K562 (cell line): Measurements from ENCODE around the gene EZH2. TPM values are rescaled to one million over a fixed set of nuclear protein-coding genes. Genes with fewer than 3 reads are reported as not detected.
A peak's percentile ranks its signal among the peaks of the same experiment; 100 is the strongest.

Source experiments
- CBX5 ChIP-seq: IDR thresholded peaks from 2 replicates; pipeline ENCODE4 v1.6.1; 2014; ENCODE audit warnings: low read depth, borderline replicate concordance
- DACH1 ChIP-seq: fragments of 450-650 bp; IDR thresholded peaks from 2 replicates; pipeline ENCODE4 v1.6.1; 2018; ENCODE audit not compliant: partially characterized antibody
- FIP1L1 ChIP-seq: fragments of 200-400 bp; formaldehyde crosslinking; IDR thresholded peaks from 2 replicates; pipeline ENCODE4 v1.6.1; 2018; ENCODE audit warnings: mild to moderate bottlenecking, low read depth, low read length; ENCODE audit not compliant: poor library complexity, severe bottlenecking
- KAT8 ChIP-seq: fragments of 450-650 bp; IDR thresholded peaks from 2 replicates; pipeline ENCODE4 v1.6.1; 2016; ENCODE audit warnings: low read depth, mild to moderate bottlenecking
- NUFIP1 ChIP-seq: fragments of 450-650 bp; IDR thresholded peaks from 2 replicates; pipeline ENCODE4 v1.6.1; 2018; ENCODE audit not compliant: partially characterized antibody
- ZNF146 ChIP-seq: IDR thresholded peaks from one replicate; pipeline ENCODE4 v1.6.1; 2018; ENCODE audit warnings: missing compliant biosample characterization; ENCODE audit not compliant: unreplicated experiment
- ZNF274 ChIP-seq: IDR thresholded peaks from 2 replicates; pipeline ENCODE4 v1.6.1; 2011; ENCODE audit warnings: low read depth, mild to moderate bottlenecking, low read length, moderate library complexity, borderline replicate concordance
- ZNF57 ChIP-seq: fragments of 450-650 bp; formaldehyde crosslinking; IDR thresholded peaks from 2 replicates; pipeline ENCODE4 v1.4.0; 2020; ENCODE audit warnings: mild to moderate bottlenecking, moderate library complexity
- ZNF644 ChIP-seq: fragments of 200-800 bp; sonication (Bioruptor generic); IDR thresholded peaks from 2 replicates; pipeline ENCODE4 v1.6.1; 2016; ENCODE audit warnings: low read depth, missing genetic modification characterization, missing compliant biosample characterization
- polyA plus RNA-seq, 8 experiments: library from polyadenylated mRNA; depleted of rRNA in 4 of 8; stranded (reverse) in 5 of 8; unstranded in 3 of 8; fragments of >200 nt; fragmentation: Nextera tagmentation in 2 of 8; fragmentation: Illumina TruSeq in 1 of 8; extraction: Ambion mirVana in 2 of 8; extraction: Trizol in 1 of 8; gene quantifications; 2 replicates each; pipeline versions ENCODE4 v1.2.1 to v1.2.3, GENCODE V29; 2011 to 2014; ENCODE audit warnings: inconsistent platforms in 1 of 8, missing spikeins in 1 of 8
- total RNA-seq, 7 experiments: library from RNA; depleted of rRNA in 6 of 7; stranded (reverse); fragments of >200 nt in 6 of 7; fragmentation: Illumina TruSeq in 2 of 7; extraction: Trizol in 2 of 7; gene quantifications; 2 replicates each; pipeline versions ENCODE4 v1.2.1 to v1.2.3, GENCODE V29; 2011 to 2021; ENCODE audit warnings: low replicate concordance in 1 of 7
- TF ChIP-seq, protein P1 (sequence below), 2 experiments: fragments of 450-650 bp; IDR thresholded peaks; 2 replicates each; pipeline ENCODE4 v1.6.1; 2016; ENCODE audit warnings: mild to moderate bottlenecking in 2 of 2, borderline replicate concordance in 1 of 2, low read depth in 1 of 2, moderate library complexity in 1 of 2
- TF ChIP-seq, protein P2 (sequence below): fragments of 150-350 bp; IDR thresholded peaks from 2 replicates; pipeline ENCODE4 v1.6.1; 2014; ENCODE audit warnings: low read depth, mild to moderate bottlenecking, low read length, borderline replicate concordance
- TF ChIP-seq, protein P3 (sequence below), 2 experiments: fragments of 250-450 bp in 1 of 2; fragments of 450-650 bp in 1 of 2; sonication (Bioruptor Pico) in 1 of 2; IDR thresholded peaks; 2 replicates each; pipeline versions ENCODE4 v1.6.1 to v1.8.0; 2016 to 2021; ENCODE audit warnings: mild to moderate bottlenecking in 2 of 2, moderate library complexity in 2 of 2, missing compliant biosample characterization in 1 of 2, missing genetic modification characterization in 1 of 2
- TF ChIP-seq, protein P4 (sequence below): fragments of 250-450 bp; sonication (Bioruptor Pico); IDR thresholded peaks from 2 replicates; pipeline ENCODE4 v1.5.0; 2021

The EZH2 gene
- total and polyA plus RNA-seq, 9 of the 15 experiments (the other 6 are each of a cell fraction or from before 2014, with no cell fraction given): 48.7 to 175 (median 98.6) TPM

DNA sequence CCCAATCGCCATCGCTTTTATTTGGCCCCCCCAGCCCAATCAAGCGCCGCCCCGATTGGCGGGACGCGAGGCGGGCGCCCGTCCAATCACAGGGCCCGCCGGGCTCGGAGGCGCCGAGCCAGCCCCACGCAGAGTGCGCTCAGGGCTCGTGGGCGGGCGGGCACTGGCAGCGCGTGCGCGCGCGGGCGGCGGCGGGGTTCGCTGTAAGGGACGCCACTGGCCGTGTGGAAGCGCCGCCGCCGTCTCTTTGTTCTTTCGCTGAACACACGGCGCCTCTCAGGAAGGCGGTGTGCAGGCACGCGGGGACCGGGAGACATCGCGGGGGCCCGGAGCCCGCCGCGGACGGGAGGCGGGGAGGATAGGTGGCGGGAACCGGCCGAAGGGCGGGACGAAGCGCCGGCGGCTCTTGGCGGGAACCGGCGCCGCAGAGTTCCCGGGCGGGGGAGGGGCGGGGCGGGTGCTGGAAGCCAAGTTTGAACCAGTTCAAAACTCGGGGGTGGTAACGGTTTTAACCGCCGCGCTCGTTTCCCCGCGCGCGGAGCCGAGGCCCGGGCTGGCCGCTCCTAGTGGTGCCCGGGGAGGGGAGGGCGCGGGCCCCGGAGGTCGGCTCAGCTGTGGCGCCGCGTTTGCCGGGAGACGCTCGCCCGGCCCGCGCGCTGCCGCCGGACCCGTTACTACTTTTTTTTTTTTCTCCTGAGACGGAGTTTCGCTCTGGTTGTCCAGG is 370 bp upstream of the EZH2 start (continued):
- TF ChIP-seq, protein P1, sequence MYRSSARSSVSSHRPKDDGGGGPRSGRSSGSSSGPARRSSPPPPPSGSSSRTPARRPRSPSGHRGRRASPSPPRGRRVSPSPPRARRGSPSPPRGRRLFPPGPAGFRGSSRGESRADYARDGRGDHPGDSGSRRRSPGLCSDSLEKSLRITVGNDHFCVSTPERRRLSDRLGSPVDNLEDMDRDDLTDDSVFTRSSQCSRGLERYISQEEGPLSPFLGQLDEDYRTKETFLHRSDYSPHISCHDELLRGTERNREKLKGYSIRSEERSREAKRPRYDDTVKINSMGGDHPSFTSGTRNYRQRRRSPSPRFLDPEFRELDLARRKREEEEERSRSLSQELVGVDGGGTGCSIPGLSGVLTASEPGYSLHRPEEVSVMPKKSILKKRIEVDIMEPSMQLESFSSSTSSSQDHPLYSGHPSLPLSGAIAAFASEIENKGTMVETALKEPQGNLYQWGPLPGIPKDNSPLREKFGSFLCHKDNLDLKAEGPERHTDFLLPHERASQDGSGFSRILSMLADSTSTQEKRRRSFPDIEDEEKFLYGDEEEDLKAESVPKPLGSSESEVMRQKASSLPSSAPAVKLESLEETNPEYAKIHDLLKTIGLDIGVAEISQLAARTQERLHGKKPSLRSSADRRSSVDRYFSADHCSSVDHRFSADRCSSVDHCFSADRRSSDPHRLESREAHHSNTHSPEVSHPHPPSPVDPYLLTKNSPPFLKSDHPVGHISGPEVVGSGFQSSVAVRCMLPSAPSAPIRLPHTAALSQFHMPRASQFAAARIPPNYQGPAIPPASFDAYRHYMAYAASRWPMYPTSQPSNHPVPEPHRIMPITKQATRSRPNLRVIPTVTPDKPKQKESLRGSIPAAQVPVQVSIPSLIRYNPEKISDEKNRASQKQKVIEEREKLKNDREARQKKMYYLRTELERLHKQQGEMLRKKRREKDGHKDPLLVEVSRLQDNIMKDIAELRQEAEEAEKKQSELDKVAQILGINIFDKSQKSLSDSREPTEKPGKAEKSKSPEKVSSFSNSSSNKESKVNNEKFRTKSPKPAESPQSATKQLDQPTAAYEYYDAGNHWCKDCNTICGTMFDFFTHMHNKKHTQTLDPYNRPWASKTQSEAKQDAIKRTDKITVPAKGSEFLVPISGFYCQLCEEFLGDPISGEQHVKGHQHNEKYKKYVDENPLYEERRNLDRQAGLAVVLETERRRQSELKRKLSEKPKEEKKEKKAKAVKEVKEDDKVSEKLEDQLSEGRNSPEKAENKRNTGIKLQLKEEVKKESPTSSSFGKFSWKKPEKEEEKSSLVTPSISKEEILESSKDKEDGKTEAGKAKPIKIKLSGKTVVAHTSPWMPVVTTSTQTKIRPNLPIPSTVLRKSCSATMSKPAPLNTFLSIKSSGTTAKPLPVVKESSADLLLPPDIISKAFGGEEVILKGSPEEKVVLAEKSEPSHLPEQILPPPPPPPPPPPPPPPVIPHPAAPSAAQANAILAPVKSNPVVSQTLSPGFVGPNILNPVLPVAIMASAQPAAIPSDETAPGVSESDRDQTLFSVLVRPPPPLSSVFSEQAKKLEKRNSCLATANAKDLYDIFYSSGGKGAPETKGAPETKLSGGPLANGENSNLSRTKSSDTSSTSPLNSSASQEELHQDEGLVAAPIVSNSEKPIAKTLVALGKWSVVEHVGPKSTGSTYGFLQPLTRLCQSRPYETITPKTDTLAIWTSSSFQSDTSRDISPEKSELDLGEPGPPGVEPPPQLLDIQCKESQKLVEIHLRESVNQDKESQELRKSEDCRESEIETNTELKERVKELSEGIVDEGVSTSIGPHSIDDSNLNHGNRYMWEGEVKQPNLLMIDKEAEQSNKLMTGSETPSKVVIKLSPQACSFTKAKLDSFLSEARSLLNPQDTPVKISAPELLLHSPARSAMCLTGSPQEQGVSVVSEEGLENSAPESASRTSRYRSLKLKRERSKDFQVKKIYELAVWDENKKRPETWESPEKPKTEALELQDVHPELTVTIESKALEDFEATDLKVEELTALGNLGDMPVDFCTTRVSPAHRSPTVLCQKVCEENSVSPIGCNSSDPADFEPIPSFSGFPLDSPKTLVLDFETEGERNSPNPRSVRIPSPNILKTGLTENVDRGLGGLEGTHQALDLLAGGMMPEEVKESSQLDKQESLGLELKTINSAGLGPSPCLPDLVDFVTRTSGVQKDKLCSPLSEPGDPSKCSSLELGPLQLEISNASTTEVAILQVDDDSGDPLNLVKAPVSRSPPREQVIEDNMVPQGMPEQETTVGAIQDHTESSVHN (IDR thresholded peaks at IDR 0.05; ENCODE audit: borderline replicate concordance in 1 of 2, low read depth in 1 of 2): no peak
- no peak for TF ChIP-seq DACH1
- peak; percentile 97 for TF ChIP-seq FIP1L1
- no peak for TF ChIP-seq NUFIP1
- TF ChIP-seq, protein P2, sequence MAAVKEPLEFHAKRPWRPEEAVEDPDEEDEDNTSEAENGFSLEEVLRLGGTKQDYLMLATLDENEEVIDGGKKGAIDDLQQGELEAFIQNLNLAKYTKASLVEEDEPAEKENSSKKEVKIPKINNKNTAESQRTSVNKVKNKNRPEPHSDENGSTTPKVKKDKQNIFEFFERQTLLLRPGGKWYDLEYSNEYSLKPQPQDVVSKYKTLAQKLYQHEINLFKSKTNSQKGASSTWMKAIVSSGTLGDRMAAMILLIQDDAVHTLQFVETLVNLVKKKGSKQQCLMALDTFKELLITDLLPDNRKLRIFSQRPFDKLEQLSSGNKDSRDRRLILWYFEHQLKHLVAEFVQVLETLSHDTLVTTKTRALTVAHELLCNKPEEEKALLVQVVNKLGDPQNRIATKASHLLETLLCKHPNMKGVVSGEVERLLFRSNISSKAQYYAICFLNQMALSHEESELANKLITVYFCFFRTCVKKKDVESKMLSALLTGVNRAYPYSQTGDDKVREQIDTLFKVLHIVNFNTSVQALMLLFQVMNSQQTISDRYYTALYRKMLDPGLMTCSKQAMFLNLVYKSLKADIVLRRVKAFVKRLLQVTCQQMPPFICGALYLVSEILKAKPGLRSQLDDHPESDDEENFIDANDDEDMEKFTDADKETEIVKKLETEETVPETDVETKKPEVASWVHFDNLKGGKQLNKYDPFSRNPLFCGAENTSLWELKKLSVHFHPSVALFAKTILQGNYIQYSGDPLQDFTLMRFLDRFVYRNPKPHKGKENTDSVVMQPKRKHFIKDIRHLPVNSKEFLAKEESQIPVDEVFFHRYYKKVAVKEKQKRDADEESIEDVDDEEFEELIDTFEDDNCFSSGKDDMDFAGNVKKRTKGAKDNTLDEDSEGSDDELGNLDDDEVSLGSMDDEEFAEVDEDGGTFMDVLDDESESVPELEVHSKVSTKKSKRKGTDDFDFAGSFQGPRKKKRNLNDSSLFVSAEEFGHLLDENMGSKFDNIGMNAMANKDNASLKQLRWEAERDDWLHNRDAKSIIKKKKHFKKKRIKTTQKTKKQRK: no peak
- TF ChIP-seq ZNF644 (tag): no peak
- TF ChIP-seq CBX5: no peak
- peak; percentile 24 for TF ChIP-seq ZNF146 (CRISPR knock-in tag)
- no peak for TF ChIP-seq ZNF274
- TF ChIP-seq, protein P3, sequence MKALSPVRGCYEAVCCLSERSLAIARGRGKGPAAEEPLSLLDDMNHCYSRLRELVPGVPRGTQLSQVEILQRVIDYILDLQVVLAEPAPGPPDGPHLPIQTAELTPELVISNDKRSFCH (CRISPR knock-in tag; IDR thresholded peaks at IDR 0.05): no peak
- TF ChIP-seq, protein P3 (tag; IDR thresholded peaks at IDR 0.05): no peak
- TF ChIP-seq KAT8: no peak
- TF ChIP-seq ZNF57 (CRISPR knock-in tag): no peak
- TF ChIP-seq, protein P4, sequence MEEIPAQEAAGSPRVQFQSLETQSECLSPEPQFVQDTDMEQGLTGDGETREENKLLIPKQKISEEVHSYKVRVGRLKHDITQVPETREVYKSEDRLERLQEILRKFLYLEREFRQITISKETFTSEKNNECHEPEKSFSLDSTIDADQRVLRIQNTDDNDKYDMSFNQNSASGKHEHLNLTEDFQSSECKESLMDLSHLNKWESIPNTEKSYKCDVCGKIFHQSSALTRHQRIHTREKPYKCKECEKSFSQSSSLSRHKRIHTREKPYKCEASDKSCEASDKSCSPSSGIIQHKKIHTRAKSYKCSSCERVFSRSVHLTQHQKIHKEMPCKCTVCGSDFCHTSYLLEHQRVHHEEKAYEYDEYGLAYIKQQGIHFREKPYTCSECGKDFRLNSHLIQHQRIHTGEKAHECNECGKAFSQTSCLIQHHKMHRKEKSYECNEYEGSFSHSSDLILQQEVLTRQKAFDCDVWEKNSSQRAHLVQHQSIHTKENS: no peak
